Ishikawa (cell line): Measurements from ENCODE around the gene SLC29A1.

ENCODE experiments used
- CEBPB ChIP-seq: IDR thresholded peaks from 2 replicates; pipeline ENCODE4 v1.6.1; 2012
- EP300 ChIP-seq: IDR thresholded peaks from 2 replicates; pipeline ENCODE4 v1.6.1; 2012; ENCODE audit warnings: borderline replicate concordance
- MAX ChIP-seq: IDR thresholded peaks from 2 replicates; pipeline ENCODE4 v1.6.1; 2012
- RAD21 ChIP-seq: IDR thresholded peaks from 2 replicates; pipeline ENCODE4 v1.6.1; 2012; ENCODE audit warnings: low read depth
- TAF1 ChIP-seq: IDR thresholded peaks from 2 replicates; pipeline ENCODE4 v1.6.1; 2012; ENCODE audit warnings: low read depth, mild to moderate bottlenecking
- TCF12 ChIP-seq: IDR thresholded peaks from 2 replicates; pipeline ENCODE4 v1.6.1; 2012; ENCODE audit warnings: low read depth
- TEAD4 ChIP-seq: IDR thresholded peaks from 2 replicates; pipeline ENCODE4 v1.6.1; 2012
- YY1 ChIP-seq: IDR thresholded peaks from 2 replicates; pipeline ENCODE4 v1.6.1; 2012; ENCODE audit warnings: low read depth
- ZBTB7A ChIP-seq: IDR thresholded peaks from 2 replicates; pipeline ENCODE4 v1.6.1; 2012; ENCODE audit warnings: low read depth
- TF ChIP-seq, protein P1 (sequence below): IDR thresholded peaks from 2 replicates; pipeline ENCODE4 v1.6.1; 2012
- TF ChIP-seq, protein P2 (sequence below): IDR thresholded peaks from 2 replicates; pipeline ENCODE4 v1.6.1; 2012; ENCODE audit warnings: low read depth, mild to moderate bottlenecking

DNA sequence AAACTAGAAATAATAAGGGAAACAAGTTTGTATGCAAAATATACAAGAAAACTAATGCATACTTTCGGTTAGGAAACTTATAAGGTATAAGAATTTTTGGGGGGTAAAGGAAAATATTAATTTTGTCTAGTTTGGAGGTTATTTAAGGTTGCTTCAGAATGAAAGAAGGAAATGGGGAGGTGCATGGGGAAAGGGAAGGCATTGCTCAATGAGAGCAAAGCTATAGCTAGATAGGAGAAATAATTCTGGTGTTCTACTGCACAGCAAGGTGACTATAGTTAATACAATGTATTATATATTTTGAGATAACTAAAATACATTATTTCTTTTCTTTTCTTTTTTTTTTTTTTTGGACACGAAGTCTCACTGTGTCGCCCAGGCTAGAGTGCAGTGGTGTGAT lies 12.1 kb upstream of the SLC29A1 start:
- TF ChIP-seq TEAD4 (no peak), MAX (no peak), CEBPB (no peak), EP300 (no peak), TCF12 (no peak), ZBTB7A (no peak), RAD21 (no peak), TAF1 (no peak), YY1 (no peak)
- TF ChIP-seq, protein P1, sequence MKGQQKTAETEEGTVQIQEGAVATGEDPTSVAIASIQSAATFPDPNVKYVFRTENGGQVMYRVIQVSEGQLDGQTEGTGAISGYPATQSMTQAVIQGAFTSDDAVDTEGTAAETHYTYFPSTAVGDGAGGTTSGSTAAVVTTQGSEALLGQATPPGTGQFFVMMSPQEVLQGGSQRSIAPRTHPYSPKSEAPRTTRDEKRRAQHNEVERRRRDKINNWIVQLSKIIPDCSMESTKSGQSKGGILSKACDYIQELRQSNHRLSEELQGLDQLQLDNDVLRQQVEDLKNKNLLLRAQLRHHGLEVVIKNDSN, result no peak
- TF ChIP-seq, protein P2, sequence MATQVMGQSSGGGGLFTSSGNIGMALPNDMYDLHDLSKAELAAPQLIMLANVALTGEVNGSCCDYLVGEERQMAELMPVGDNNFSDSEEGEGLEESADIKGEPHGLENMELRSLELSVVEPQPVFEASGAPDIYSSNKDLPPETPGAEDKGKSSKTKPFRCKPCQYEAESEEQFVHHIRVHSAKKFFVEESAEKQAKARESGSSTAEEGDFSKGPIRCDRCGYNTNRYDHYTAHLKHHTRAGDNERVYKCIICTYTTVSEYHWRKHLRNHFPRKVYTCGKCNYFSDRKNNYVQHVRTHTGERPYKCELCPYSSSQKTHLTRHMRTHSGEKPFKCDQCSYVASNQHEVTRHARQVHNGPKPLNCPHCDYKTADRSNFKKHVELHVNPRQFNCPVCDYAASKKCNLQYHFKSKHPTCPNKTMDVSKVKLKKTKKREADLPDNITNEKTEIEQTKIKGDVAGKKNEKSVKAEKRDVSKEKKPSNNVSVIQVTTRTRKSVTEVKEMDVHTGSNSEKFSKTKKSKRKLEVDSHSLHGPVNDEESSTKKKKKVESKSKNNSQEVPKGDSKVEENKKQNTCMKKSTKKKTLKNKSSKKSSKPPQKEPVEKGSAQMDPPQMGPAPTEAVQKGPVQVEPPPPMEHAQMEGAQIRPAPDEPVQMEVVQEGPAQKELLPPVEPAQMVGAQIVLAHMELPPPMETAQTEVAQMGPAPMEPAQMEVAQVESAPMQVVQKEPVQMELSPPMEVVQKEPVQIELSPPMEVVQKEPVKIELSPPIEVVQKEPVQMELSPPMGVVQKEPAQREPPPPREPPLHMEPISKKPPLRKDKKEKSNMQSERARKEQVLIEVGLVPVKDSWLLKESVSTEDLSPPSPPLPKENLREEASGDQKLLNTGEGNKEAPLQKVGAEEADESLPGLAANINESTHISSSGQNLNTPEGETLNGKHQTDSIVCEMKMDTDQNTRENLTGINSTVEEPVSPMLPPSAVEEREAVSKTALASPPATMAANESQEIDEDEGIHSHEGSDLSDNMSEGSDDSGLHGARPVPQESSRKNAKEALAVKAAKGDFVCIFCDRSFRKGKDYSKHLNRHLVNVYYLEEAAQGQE, result no peak
